ENCODE results near the gene L3HYPDH. TPM values are rescaled to one million over a fixed set of nuclear protein-coding genes. Genes with fewer than 3 reads are reported as not detected.

The L3HYPDH gene
- total RNA-seq, 1 donor from 2014 or later, result 9.1 TPM

DNA sequence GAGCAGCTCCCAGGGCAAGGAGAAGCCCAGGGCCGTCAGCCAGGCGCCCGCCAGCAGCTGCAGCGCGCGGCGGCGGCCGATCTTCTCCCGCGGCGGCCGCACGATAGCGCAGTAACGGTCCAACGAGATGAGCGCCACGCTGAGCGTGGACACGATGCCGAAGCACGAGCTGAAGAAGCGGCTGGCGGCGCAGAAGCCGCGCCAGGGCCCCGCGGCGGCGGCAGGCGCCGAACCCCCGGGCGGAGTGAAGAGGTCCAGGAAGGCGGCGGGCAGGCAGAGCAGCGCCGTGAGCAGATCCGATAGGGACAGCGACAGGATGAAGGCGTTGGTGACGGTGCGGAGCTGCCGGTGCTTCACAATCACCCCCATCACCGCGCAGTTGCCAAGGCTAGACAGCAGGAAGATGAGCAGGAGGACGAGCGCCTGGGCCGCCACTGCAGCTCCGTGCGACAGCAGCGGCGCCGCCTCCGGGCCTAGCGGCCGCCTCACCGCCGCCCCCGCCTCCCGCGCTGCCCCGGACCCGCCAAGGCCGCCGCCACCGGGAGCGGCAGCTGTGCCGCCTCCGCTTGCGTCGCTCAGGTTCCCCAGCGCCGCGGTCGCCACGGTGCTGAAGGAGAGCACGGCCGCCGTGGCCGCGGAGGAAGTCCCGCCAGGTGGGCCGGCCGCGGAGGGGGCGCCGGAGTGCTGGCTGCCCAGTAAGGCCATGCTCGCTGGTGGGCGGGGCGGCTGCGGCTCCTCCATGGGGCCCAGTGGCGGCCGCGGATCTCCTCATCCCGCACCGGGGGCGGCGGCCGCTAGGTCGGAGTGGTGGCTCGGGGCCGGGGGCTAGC lies 19.5 kb downstream of the L3HYPDH start:
- Histone ChIP-seq H3K9me3 (replicated peaks) (no peaks in the 10 kb centered on the region), H3K27ac (replicated peaks) (peak overlapping the region; percentile 71), H3K4me1 (peaks cover 20% of the 10 kb centered on the region), H3K4me3 (peak overlapping the region; percentile 80), H3K36me3 (peaks cover 11% of the 10 kb centered on the region), H3K27me3 (ENCODE audit: low read depth) (no peaks in the 10 kb centered on the region)
- intact Hi-C loops (cut with micrococcal nuclease), result no loop called here
- TF ChIP-seq, protein P1, sequence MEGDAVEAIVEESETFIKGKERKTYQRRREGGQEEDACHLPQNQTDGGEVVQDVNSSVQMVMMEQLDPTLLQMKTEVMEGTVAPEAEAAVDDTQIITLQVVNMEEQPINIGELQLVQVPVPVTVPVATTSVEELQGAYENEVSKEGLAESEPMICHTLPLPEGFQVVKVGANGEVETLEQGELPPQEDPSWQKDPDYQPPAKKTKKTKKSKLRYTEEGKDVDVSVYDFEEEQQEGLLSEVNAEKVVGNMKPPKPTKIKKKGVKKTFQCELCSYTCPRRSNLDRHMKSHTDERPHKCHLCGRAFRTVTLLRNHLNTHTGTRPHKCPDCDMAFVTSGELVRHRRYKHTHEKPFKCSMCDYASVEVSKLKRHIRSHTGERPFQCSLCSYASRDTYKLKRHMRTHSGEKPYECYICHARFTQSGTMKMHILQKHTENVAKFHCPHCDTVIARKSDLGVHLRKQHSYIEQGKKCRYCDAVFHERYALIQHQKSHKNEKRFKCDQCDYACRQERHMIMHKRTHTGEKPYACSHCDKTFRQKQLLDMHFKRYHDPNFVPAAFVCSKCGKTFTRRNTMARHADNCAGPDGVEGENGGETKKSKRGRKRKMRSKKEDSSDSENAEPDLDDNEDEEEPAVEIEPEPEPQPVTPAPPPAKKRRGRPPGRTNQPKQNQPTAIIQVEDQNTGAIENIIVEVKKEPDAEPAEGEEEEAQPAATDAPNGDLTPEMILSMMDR (IDR thresholded peaks at IDR 0.05; ENCODE audit: borderline replicate concordance), result no peak
- peak; percentile 75 for DNase-seq

DNA sequence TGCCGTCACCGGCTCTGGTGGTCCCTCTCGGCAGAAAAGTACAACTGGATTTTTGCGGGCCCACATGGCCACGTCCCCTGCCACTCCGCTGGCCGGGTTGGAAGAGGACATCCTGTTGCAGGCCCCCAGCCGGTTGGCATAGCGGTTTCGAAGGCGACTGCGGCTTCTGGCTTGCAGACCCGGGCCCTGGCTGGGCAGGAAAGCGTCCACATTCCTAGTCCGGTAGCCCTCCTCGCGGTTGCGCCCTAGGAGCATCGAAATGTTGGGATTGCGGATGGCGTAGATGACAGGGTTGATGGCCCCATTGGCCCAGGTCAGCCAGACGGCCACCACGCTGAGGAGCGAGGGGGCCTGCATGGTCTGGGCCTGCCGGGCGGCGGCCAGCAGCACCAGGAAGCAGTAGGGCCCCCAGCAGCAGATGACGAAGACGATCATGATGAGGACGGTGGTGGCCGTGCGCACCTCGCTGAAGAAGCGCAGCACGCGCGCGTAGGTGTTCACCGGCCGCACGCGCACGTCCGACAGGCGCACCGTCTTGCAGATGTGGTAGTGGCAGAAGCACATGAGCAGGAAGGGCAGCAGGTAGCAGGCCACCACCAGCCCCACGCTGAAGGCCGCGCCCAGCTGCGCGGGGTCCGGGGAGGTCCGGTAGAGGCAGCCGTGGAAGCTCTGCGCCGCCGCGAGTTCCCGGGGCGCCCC lies 20.3 kb downstream of the L3HYPDH start:
- TF ChIP-seq, protein P1 (IDR thresholded peaks at IDR 0.05; ENCODE audit: borderline replicate concordance), result no peak
- Histone ChIP-seq H3K4me3 (peak overlapping the region; percentile 80), H3K4me1 (peaks cover 20% of the 10 kb centered on the region), H3K27me3 (ENCODE audit: low read depth) (no peaks in the 10 kb centered on the region), H3K27ac (replicated peaks) (peak overlapping the region; percentile 71), H3K9me3 (replicated peaks) (no peaks in the 10 kb centered on the region), H3K36me3 (peaks cover 11% of the 10 kb centered on the region)
- DNase-seq, result no peak
- intact Hi-C loops (cut with micrococcal nuclease), result no loop called here

DNA sequence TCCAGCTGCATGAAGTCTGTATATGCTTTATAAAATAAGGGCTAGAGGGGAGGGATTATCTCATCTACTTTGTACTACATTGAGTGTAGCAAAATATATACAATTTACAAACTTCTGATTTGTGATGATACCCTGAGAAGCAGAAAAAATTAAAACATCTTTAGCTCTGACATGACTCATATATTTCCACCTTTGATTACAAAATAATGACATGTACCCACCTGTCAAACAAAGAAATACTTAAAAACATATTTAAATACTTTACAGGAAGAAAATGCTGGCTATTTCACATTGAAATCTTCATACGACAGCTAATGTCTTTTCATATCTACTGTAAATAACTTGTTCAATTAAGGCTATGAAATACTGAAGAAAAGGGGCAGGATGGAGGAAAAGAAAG lies 22.3 kb downstream of the L3HYPDH start:
- no peak for DNase-seq
- Histone ChIP-seq H3K9me3 (replicated peaks) (no peaks in the 10 kb centered on the region), H3K27ac (replicated peaks) (no peak overlapping the region), H3K4me1 (peaks cover 20% of the 10 kb centered on the region), H3K36me3 (peaks cover 25% of the 10 kb centered on the region), H3K27me3 (ENCODE audit: low read depth) (no peaks in the 10 kb centered on the region), H3K4me3 (no peak overlapping the region)
- intact Hi-C loops (cut with micrococcal nuclease), result no loop called here
- TF ChIP-seq, protein P1 (IDR thresholded peaks at IDR 0.05; ENCODE audit: borderline replicate concordance), result no peak

DNA sequence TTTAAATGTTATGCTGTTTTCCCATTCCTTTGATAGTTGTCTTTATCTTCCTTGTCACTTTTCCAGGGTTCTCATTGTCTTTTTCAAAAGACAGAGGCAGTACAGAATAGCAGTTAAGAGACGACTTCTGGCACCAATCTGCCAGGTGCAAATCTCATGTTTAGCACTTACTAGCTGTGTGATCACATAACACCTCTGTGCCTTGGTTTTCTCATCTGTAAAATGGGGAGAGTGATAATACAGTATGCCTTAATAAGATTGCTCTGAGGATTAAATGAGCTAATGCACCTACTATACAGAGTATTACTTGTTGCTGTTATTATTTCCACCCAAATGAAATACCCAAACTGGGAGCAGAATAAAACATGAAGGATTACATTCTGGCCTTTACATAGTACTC lies 23.8 kb downstream of the L3HYPDH start:
- H3K27me3 ChIP-seq (ENCODE audit: low read depth), result no peaks in the 10 kb centered on the region
- H3K9me3 ChIP-seq (replicated peaks), result peaks cover 3% of the 10 kb centered on the region
- H3K4me1 ChIP-seq, result peaks cover 18% of the 10 kb centered on the region
- intact Hi-C loops (cut with micrococcal nuclease), result no loop called here
- DNase-seq, result no peak
- H3K27ac ChIP-seq (replicated peaks), result no peak overlapping the region
- peaks cover 39% of the 10 kb centered on the region for H3K36me3 ChIP-seq
- TF ChIP-seq, protein P1 (IDR thresholded peaks at IDR 0.05; ENCODE audit: borderline replicate concordance), result no peak
- H3K4me3 ChIP-seq, result no peak overlapping the region

DNA sequence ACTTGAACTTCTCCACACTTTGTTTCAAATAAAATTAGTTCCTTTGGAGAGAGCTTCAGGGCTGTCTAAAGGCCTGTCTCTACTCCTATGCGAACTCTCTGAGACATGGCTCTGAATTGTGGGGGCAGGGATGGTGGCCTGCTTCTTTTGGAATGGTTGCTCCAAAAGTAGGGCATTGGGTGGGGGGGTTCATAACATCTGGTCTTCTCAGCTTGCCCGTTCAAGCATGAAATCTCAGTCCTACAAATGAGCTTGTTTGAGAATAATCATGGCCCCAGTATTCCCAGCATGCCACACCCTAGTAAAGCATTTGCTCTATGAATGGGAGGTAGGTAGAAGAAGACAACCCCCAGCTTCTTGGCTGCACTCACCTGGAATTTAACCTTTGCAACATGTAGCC lies 25.7 kb downstream of the L3HYPDH start:
- intact Hi-C loops (cut with micrococcal nuclease), result no loop called here
- Histone ChIP-seq H3K4me3 (no peak overlapping the region), H3K9me3 (replicated peaks) (peaks cover 4% of the 10 kb centered on the region), H3K36me3 (peaks cover 48% of the 10 kb centered on the region), H3K27ac (replicated peaks) (no peak overlapping the region), H3K4me1 (no peaks in the 10 kb centered on the region), H3K27me3 (ENCODE audit: low read depth) (no peaks in the 10 kb centered on the region)
- TF ChIP-seq, protein P1 (IDR thresholded peaks at IDR 0.05; ENCODE audit: borderline replicate concordance), result no peak
- no peak for DNase-seq

Data from left ventricle myocardium inferior (tissue), 1 donor.